Glomerular visceral epithelial cell (primary cell): Measurements from ENCODE around the gene GTPBP1.

Experiments
- DNase-seq: peaks from one replicate; pipeline ENCODE4 v3.0.0-alpha.2; 2016; ENCODE audit errors: extremely low spot score

Gene GTPBP1

DNA sequence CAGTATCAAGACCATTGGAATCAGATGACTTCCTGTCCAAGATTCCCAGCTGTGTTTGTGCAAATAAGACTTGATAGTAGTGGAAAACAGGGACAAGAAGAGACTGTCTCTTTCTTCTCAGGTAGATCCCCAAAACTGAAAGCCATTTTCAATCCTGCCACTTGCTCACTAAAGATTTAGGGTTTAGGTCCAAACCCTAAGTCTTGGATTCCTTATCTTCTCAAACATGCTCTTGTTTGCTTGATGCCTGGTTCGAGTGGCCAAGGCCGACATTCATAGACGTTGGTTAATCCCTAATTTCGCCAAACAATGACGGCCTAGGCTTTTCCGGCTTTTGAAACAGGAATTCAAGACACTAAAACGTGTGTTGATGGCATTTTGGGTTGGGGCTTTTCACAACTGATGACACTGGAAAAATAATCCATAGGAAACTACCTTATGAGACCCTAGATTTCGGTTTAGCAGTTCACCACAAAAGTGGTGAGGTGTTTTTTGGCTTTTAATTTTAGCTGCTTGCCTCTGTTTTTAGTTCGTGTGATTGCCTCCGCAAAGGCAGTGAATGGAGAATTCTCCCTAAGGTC, 1.0 kb upstream of the GTPBP1 start:
- DNase-seq = no peak

DNA sequence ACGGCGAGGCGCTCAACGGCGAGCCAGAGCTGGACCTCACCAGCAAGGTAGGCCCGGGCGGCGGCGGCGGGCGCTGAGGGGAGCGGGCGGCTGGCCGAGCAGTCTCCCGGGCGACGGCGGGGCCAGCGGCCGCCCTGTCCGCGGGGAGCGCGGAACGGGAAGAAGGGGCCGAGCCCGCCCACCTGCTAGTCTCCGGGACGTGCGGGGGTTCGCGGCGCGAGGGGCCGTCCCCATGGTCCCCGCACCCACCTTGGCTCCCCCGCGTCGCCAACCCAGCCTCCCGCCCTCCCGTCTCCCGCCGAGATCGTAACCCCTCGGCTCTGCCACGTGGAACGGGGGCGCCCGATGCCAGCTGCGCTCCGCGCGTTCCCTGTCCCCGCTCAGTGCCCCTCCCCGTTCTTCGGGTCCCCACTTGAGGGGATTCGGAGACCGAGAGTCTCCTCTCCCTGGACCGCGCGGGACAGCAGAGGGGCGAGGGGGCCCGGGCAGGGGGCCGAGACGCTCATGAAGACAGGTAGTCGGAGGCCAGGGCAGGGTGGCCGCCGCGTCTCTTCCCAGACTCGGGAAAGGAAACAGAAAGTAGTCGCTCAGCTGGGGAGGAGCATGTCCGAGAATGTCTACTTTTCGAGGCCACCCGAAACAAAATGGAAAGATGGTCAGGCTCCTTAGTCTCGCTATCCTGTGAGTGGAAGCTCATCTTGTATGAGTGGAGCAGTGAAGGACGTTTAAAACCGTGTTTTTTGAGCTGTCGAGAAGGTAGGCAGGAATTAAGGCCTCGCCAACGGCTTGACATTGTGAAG, 557 bp downstream of the GTPBP1 start:
- DNase-seq = peak; percentile 18

DNA sequence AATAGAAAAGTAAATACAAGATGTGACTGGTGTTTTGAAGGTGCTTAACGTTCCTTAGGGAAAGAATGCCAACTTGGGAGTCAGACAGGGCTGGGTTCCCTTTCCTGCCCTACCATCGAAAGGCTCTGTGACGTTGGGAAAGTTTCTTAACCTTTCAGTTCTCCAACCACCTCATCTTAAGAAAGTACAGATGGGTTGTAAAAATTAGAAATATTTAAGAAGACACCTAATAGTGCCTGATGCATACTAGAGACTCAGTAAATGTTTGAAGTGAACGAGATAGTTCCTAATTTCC, 1.1 kb downstream of the GTPBP1 start:
- no peak for DNase-seq

DNA sequence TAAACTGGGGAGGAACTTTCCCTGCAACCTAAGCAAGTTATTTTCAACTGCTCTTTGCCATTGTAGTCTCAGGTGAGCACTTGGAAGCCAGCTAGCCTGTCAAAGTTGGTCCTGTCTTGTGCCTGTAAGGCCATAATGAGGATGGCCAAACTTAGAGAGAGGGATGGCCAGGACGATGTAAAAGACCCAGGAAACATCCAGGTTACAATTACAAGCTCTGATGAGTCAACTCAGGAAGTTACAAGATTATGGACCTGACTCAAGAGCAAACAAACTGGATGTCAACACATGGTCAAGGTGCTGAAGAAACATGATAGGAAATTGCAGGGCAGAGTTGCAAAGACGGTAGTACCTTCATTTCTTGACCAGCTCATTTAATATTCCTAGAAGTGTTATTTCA, 1.6 kb downstream of the GTPBP1 start:
- peak; percentile 9 for DNase-seq

DNA sequence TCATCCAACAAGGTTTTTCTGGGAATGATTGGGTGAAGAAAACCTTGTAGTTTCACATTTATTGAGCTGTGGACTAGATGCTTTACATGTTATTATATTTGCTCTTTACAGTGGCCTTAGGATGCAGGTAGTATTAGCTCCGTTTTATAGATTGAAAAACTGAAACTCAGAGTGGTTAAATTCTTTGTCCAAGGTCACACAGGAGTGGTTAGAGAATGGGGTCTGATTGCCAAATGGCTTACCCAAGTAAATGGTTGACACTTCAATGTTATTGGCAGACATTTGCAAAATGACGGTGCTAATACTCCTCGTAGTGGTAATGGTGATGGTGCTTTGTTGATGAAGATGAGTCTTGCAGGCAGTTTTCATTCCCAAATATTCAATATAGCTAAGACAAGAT, 2.2 kb downstream of the GTPBP1 start:
- DNase-seq = no peak

DNA sequence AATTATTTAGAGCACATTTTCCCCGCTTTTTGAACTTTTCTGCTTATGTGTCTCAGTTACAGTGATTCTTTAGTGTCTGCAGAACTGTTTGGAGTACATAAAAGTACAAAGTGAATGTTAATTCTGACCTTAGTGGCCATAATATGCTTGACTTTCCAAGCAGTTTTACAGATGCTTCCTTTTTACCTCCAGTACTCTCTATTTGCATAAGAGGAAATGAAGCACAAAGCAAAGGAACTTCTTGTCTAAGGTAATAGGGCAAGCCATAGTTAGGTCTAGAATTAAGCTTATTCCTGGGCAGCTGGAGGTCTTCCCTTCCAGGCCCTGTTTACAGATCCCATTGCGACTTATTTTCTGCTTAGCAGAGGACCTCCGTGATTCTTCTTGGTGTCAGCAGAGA, 3.6 kb downstream of the GTPBP1 start:
- DNase-seq = no peak

DNA sequence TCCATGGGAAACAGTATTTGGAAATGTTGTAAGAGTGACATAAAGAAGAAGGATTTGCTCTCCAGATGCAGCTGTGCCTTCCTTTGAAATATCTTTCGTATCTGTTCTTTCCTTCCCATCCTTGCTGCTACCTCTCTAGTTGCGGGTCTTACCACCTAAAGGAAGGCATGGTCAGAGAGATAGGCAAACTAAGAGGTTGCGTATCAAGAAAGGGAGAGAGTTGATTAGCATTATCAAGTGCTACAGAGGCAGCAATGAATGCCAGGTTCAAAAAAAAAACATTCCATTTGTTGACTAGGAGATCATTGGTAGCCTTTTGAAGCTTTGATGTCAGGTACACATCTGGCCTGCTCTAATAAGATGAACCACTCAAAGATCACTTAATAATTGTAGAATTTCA, 4.6 kb downstream of the GTPBP1 start:
- no peak for DNase-seq

DNA sequence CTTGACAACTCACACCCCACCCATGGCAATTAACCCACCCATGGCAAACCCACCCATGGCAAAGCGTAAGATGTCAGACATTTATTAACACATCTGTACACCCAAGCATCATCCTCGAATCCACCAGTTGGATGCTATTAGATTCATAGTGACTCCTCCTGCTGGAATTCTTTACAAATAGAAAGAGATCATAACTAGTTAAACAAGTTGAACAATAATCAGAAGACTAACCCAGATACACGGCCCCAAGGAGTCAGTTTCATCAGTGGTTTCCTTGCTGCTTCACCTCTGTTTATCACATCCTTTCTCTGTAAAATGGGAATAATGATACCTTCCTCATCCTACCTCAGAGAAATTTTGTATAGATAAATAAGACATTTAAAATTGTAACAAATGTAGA, 5.1 kb downstream of the GTPBP1 start:
- no peak for DNase-seq

DNA sequence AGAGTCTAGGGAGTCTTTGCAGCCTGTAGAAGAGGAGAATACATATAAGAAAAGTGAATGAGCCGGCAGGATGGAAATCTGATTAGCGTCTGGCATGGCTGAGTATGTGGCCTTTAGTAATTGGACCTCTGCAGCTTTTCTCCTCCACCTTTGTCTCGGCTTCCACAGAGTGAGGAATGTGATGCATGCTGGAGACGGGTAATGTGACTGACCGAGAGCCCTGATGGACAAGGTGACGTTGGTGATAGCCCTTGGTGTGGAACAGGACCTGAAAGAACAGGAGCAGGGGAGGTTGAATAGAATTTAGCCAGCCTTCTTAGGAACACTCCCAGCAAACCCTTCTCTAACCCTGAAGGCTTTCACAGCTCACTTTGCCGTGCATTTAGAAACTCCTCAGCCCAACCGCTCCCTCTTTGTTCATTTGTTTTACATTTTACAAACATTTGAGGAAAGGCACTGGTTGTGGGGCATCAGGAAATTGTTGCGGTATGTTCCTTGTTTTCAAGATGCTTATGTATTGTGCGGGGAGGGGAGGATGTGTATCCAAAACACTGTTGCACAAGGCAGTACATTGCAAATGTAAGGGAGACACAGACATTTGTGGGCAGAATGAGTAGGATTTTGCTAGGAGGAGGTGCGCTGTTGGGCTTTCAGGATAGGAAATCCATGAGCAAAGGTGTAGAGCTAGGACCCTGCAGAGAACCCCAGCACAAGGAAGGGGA, 6.9 kb downstream of the GTPBP1 start:
- DNase-seq = no peak

DNA sequence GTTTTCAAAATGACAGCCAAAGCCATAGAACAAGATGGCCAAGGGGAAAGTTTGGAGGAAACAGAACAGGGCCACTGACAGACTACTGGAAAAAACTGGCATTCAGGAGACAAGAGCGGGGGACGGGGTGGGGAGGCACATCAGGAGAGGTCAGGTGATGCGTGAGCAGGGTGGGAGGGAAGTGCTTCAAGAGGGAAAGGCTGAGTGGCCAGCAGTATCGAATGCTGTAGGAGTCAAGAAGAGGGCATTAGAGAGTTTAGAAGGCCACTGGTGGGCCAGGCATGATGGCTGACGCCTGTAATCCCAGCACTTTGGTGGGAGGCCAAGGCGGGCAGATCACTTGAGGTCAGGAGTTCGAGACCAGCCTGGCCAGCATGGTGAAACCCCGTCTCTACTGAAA, 8.2 kb downstream of the GTPBP1 start:
- no peak for DNase-seq

DNA sequence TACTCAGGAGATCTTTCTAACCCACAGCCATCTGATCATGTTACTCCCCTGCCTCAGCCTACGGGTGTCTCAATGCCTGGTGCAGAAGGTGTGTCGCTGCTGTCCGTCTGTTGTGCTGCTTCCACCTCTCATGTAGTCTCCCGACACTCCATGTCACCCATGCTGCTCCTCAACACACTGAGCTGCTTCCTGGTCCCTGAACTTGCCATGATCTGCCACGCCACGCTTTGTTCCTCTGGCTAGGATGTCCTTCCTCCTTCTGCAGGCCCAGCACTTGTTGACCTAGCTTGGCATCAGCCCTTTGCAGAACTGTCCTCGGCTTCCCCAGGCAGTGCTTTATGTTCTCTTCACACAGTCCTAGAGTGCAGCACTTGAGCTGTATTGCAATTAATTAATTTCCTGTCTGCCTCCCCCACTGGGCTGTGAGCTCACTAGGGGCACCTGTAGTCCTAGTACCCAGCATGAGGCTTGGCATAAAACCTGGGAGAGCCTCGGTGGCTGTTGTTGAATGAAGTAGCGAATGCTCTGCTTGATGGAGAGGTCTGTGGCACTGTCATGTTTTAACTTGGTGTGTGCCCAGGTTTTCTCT, 9.5 kb downstream of the GTPBP1 start:
- no peak for DNase-seq

DNA sequence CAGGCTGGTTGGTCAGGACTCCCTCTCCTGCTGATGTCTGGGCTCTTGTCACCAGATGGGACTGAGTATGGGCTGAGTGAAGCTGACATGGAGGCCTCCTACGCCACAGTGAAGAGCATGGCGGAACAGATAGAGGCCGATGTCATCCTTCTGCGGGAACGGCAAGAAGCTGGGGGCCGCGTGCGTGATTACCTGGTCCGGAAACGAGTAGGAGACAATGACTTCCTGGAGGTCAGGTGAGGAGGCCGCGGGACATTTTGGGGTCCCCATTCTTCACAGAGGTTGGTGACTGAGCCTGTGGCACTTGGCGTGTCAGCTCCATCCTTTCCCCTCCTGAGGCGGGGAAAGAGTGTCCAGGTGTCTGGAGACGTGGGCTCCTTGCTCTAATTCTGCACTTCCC, 10.1 kb downstream of the GTPBP1 start:
- DNase-seq = no peak

DNA sequence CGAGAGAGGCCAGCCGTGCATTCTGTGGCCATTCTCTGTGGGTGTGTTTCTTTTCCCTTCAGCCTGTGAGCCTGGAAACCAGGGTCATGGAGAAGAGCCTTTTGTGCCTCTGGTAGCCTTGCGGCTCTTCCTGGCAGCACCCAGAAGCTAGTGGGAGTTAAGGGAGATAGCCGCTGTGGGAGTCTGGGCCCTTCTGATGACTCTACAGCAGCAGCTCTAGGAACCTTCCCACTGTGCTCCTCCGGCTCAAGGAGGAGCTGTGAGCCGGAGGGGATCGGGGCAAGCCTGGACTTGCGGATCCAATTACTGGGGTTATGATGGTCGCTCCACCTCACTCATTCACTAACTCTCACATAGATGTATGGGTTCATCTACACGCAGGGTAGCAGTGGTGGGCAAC, 10.5 kb downstream of the GTPBP1 start:
- no peak for DNase-seq

DNA sequence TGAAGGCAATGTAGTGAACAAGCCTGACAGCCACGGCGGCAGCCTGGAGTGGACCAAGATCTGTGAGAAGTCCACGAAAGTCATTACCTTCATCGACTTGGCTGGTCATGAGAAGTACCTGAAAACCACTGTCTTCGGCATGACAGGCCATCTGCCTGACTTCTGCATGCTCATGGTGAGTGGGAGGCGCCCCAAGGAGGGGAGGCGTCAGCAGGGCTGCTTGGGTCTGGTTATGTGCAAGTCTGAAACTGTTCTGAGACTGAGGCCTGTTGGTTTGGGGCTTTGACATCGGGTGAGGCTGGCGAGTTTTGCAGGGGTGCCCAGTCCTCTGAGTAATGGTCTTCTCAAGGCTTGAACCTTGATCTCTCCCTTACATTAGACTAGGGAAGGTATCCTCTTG, 11.1 kb downstream of the GTPBP1 start:
- DNase-seq = no peak

DNA sequence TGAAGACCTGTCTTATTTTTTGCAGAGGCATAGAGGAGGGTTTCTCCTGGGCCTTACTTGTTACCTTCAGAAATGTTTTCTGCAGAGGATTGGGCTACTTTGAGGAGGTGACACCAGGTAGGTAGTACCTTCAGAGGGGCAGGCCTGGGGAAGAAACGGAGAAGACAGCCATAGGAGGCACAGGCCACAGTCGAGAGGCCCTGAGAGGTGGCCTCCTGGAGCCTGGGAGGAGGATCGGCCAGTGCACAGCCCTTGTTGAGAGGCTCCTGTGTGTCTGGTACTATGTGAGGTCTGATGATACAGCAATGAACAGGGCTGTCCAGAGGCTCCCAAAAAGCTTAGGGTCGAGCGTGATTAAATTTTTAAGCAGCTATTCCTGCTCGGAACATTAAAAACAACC, 11.5 kb downstream of the GTPBP1 start:
- DNase-seq = no peak

DNA sequence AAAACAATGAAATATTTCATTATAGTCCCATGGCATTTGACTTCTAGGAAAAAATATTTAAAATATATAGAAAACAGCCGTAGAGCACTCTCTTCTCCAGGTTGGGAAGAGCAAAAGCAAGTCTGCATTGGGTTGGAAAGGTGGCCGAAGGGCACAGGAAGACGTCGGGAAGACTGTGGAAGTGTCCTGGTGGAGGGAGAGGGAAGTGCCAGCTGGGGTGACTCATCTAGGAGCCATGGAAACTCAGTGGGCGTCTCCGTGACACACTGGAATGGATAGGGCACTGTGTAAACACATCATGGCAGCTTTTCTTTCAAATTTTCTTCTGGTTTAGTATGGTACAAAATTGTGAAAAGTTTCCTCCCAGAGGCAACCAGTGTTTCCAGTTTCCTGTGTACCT, 12.7 kb downstream of the GTPBP1 start:
- DNase-seq = peak; percentile 76

DNA sequence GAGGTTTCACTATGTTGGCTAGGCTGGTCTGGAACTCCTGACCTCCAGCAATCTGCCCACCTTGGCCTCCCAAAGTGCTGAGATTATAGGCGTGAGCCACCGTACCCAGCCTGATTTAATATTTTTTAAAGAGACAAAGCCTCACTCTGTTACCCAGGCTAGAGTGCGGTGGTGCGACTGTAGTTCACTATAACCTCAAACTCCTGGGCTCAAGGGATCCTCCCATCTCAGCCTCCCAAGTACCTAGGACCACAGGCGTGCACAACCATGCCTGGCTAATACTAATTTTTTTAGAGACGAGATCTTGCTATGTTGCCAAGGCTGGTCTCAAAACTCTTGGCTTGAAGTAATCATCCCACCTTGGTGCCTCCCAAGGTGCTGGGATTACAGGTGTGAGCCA, 13.5 kb downstream of the GTPBP1 start:
- no peak for DNase-seq

DNA sequence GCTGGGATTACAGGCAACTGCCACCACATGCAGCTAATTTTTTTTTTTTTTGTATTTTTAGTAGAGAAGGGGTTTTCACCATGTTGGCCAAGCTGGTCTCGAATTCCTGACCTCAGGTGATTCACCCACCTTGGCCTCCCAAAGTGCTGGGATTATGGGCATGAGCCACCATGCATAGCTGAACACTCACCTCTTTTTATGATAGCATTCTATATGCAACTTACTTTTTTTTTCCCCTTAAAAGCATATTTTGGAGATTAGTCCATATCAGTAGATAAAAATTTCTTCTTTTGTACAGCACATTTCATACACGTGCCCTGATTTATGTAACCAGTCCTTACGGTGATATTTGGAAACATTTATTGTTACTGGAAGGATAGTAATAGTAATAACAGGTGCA, 14.6 kb downstream of the GTPBP1 start:
- no peak for DNase-seq

DNA sequence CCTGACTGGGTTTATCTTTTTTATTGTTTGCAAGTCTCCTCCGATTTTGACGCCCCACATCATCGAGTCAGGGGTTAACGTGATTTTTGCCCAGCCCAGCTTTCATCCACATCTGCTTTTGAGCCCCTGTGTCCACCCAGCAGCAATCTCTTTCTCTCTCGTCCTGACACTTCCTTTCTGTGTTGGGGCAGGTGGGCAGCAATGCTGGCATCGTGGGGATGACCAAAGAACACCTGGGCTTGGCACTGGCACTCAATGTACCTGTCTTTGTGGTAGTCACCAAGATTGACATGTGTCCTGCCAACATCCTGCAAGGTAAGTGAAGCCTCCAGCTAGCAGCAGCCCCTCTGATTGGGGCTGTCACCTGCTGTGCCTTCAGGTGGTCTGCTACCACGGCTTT, 15.8 kb downstream of the GTPBP1 start:
- no peak for DNase-seq

DNA sequence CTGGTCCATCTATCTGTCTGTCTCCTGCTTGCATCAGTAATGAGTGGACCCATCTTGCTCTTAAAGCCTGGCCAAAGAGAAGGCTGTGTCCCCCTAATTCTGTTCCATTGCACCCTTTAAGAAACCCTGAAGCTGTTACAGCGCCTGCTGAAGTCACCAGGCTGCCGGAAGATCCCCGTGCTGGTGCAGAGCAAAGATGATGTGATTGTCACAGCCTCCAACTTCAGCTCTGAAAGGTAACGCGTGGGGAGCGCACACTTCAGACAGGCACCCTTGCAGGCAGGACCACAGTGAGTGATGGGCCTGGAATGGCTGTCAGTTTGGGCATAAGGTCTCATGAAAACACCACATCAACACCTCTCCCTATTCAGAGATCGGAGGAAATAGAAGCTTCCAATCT, 18.4 kb downstream of the GTPBP1 start:
- DNase-seq = no peak

DNA sequence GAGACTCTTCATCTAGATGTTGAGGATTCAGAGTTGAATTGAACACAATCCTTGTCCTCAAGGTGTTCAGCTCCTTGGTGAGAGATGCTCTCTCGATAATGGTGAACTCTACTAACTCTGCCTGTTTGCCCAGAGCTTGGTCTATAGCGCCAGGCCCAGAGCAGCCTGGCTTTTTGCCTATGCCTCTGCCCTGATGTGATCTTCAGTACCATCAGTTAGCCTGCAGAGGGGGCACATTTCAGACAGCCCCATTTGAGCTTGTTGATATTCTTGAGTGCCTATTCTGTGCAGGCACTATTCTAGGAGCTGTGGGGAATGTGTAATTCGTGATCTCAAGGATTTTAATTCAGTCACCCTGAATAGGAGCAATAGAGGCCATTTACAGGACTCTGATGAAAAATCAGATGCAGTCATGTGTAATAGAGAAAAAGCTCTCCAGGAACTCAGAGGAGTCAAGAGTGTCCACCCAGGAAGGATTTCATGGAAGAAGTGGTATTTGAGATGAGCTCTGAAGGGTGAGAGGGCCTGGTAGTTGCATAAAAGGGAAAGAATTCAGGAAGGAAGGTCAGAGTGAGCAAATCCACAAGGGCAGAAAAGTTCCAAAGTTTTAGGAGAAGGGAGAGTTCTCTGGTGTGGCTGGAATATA, 19.3 kb downstream of the GTPBP1 start:
- no peak for DNase-seq

DNA sequence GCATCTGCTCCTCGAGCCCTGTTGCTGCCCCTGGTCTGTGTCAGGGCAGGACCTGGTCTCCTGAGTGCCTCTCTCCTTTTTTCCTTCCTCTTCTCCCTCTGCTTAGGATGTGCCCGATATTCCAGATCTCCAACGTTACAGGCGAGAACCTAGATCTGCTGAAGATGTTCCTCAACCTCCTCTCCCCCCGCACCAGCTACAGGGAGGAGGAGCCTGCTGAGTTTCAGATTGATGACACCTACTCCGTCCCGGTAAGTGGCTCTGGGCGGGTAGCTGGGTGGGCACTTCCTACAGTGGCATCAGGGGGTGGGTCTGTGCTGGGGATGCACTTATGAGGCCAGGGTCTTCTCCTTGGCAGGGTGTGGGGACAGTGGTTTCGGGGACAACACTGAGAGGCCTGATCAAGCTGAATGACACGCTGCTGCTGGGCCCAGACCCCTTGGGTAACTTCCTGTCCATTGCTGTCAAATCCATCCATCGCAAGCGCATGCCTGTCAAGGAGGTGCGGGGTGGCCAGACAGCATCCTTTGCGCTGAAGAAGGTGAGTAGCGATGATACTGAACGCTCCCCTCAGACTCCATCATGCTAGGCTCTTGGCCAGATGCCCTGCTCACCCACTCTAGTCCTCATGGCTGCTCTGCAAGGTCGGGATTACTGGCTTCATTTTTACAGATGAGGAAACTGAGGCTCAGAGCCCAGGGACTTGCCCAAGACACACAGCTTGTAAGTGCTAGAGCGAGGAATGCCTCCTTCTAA, 20.3 kb downstream of the GTPBP1 start:
- DNase-seq = no peak
